NCI-H2171 (cell line): ENCODE measurements around the gene EGLN1.
A peak's percentile ranks its signal among the peaks of the same experiment; 100 is the strongest.
"Not testable (repeated sequence)": the region's sequence is repeated elsewhere in the genome, so short reads cannot be mapped to it uniquely, and the experiment has no call there.

ENCODE experiments used
- DNase-seq: peaks from one replicate; lab custom pipeline; 2025; lab: John Stamatoyannopoulos, UW

The EGLN1 gene

DNA sequence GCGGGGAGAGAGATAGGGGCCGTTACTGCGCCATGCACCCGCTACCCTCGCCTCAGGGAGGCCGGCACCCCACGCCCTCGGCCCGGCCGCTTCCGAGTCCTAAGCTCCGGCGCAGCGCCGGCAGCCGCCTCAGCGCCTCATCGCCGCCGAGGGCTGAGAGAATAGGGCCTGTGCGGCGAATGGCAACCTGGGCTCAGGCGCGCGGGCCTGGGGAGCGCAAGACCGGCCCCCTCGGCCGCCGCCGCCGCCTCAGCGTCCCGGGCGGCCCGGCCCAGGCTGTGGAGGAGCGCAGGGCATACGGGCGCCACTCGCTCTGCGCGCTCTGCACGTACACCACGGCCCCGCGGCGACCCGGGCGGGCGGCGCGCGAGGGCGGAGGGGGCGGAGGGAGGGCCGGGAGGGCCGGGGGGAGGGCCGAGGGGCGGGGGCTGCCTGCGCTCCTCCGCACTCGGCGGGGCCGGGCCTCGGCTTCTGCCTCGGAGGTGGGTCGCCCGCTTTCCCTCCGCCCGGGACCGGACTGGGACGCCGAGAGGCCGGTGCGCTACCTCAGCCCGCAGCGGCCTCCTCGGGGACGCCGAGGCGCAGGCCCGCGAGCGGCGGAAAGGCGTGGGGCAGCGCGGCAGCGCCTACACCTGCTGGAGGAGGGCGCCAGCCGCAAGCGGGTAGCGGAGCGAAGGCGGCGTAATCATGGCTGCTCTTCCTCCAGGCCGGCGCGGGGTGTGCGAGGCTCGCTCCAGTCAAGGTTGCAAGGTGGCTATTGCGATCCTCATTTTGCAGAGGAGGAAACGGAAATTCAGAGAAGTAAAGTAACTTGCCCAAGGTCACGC lies at the start of gene EGLN1:
EGLN1 (minus strand) TSS at position 317 of the 827 bp plus-strand sequence. CDS start 399 bp downstream, outside the sequence.
- DNase-seq = peak; percentile 91

- DNase-seq = not testable (repeated sequence)
Observed at GRCh38 chr1:231471500-231471899, 49.4 kb upstream of the EGLN1 start.

DNA sequence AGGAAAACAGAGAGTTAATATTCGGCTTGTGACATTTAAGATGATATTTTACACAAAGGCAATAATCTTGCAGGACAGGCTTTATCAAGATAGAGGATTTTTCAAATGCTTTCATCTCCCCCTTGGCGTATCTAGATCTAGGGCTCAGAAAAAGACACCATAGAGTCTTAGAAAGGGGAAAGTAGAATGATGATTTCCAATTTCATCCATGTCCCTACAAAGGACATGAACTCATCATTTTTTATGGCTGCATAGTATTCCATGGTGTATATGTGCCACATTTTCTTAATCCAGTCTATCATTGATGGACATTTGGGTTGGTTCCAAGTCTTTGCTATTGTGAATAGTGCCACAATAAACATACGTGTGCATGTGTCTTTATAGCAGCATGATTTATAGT lies 48.9 kb upstream of the EGLN1 start:
- DNase-seq = not testable (repeated sequence)

DNA sequence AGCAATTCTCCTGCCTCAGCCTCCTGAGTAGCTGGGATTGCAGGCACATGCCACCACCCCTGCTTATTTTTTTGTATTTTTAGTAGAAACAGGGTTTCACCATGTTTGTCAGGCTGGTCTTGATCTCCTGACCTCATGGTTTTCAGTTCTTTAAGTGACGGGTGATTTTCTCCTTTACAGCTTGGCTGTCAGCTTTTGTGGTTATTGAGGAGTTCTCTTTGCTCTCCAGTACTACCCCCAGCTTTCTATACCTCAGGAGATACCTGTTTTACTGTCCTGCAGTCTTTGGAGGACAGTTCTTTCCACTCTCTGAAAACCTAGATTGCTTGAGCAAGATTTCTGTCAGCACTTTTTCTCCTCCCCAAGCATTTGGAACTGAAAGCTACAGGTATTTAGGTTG lies 45.9 kb upstream of the EGLN1 start:
- DNase-seq = no peak

DNA sequence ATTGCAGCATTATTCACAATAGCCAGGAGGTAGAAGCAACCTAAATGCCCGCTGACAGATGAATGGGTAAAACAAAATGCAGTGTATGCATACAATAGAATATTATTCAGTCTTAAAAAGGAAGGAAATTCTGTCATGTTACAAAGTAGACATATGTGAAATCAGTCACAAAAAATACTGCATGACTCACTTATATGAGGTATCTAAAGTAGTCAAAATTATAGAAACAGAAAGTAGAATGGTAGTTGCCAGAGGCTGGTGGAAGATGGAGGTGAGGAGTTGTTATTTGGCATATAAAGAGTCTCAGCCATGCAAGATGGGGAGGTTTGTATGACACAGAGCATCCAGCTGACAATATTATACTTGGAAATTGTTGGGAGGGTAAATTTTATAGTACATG lies 43.0 kb upstream of the EGLN1 start:
- no peak for DNase-seq

- no peak for DNase-seq
Observed at GRCh38 chr1:231463541-231463940, 41.5 kb upstream of the EGLN1 start.

DNA sequence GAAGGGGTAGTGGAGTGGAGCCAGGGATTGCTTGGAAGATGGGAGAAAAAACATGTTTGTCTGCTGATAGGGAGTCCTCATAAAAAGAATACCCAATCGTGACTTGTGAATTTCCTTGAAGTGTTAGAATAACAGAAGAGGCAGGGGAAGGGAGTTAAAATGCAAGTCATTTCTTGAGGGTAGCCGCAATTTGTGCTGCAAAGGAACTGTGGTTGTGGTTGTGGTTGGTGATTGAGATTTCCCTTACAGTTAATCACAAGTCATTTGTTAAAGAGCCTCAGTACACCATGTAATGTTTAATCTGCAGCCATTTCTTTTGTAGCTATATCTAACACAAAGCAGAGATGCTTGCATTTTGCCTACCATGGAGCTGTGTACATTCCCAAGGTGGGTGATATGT lies 38.5 kb upstream of the EGLN1 start:
- no peak for DNase-seq

- not testable (repeated sequence) for DNase-seq
Observed at GRCh38 chr1:231459438-231459837, 37.4 kb upstream of the EGLN1 start.

DNA sequence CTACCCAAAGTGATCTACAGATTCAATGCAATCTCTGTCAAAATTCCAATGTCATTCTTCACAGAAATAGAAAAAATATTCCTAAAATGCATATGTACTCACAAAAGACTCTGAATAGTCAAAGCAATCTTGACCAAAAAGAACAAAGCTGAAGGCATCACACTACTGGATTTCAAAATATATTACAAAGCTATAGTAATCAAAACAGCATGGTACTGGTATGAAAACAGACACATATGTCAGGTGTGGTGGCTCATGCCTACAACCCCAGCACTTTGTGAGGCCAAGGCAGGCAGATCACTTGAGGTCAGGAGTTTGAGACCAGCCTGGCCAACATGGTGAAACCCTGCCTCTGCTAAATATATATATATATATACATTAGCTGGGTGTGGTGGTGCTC lies 35.9 kb upstream of the EGLN1 start:
- not testable (repeated sequence) for DNase-seq

- DNase-seq = not testable (repeated sequence)
Observed at GRCh38 chr1:231454133-231454532, 32.0 kb upstream of the EGLN1 start.

DNA sequence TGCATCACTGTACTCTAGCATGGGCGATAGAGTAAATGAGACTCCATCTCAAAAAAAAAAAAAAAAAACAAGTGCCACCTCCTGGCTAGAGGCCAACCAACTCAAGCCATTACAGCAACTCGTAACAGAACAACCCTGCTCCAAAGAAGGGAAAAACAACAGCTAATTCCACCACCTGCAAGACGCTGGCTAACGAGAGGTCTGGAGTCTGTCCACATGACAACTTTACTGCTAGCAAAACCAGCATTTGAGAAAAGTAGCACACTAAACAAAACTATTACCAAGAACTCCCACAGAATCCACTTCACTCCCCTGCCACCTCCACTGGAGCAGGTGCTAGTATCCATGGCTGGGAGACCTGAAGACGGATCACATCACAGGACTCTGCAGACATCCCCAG lies 24.1 kb upstream of the EGLN1 start:
- no peak for DNase-seq

- no peak for DNase-seq
Observed at GRCh38 chr1:231444059-231444458, 22.0 kb upstream of the EGLN1 start.

GRCh38 chr1:231443363-231443762 lies 21.3 kb upstream of the EGLN1 start:
- no peak for DNase-seq

- no peak for DNase-seq
Observed at GRCh38 chr1:231442735-231443134, 20.6 kb upstream of the EGLN1 start.

DNA sequence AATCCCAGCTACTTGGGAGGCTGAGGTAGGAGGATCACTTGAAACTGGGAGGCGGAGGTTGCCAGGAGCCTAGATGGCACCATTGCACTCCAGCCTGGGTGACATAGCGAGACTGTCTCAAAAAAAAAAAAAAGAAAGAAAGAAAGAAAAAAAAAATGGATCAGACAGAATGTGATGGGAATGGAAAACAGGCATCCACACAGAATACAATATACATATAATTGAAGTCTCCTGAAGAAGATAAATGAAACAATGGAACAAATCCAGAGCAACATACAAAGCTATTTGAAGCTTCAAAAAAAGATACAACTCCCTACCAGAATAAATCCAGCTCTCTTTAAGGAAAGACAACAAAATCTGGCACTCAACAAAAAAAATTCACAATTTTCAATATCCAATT lies 10.9 kb upstream of the EGLN1 start:
- DNase-seq = no peak

GRCh38 chr1:231431665-231432415 lies 9.8 kb upstream of the EGLN1 start:
- no peak for DNase-seq

DNA sequence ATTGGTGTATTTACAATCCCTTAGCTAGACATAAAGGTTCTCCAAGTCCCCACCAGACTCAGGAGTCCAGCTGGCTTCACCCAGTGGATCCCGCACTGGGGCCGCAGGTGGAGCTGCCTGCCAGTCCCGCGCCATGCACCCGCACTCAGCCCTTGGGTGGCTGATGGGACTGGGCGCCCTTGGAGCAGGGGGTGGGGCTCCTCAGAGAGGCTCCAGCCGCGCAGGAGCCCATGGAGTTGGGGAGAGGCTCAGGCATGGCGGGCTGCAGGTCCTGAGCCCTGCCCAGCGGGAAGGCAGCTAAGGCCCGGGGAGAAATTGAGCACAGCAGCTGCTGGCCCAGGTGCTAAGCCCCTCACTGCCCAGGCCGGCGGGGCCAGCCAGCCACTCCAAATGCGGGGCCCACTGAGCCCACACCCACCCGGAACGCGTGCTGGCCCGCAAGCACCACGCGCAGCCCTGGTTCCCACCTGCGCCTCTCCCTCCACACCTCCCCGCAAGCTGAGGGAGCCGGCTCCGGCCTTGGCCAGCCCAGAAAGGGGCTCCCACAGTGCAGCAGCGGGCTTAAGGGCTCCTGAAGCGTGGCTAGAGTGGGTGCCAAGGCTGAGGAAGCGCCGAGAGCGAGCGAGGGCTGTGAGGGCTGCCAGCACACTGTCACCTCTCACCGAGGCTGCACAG lies 8.7 kb upstream of the EGLN1 start:
- not testable (repeated sequence) for DNase-seq

DNA sequence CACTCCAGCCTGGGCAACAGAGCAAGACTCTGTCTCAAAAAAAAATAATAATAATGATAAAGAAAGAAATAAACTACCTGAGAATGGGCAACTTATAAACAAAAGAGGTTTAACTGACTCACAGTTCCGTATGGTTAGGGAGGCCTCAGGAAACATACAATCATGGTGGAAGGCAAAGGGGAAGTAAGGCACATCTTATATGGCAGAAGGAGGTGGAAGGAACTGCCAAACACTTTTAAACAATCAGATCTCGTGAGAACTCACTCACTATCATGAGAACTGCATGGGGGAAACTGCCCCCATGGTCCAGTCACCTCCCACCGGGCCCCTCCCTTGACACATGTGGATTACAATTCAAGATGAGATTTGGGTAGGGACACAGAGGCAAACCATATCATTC lies 6.3 kb upstream of the EGLN1 start:
- no peak for DNase-seq

DNA sequence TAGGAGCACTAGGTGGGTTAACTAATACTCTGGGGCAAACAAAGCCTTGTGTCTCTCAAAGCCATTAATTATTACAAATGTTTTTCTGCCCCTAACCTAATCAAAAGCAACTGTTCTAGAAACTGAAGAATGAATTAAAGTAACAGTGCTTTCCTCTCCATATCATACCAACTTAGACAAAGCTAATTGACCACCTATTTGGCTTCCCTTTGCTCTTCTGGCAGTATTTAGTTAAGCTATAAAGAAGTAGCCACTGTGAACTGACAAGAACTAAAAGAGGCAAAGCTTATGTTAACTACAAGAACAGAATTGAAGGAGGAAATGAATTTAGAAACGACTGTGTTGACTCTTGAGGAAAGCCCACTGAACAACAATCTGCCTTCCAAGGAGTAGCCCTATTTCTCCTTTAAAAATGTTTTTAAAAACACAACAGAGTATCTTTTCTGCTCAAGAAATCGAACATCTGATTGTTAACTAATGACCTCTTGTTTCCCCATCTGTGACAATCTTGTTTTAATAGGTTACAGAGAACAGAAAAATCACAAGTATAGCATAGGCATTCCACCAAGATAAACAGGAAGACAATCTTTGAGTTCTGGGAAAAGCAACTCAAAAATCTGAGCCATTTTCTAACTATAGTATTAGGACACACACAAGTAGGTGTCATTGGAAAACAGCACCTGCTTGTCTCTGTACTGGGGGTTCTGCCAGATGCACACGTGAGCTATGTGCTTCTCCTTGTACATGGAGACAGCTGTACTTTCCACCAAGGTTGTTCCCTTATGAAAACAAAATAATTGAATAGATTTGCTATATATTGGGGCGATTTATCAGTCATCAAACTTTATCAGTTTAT lies 3.1 kb upstream of the EGLN1 start:
- DNase-seq = no peak

DNA sequence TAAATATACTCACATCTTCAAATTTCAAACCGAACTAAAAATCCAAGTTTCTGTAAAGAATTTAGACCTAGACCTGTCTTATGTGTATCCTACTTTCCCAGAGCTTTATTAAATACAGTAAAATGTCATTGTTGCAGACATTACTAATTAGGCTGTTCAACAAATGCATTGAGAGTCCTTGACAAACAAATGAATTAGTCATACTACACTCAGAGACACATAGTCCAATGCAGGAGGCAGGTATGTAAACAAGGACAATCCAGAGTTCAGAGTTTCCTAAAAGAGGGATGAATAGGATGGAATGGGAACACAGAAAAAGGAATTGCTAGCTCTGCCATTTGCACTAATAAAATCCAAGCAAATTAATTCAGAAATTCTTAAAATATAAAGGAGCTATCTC lies 1.6 kb upstream of the EGLN1 start:
- DNase-seq = no peak

DNA sequence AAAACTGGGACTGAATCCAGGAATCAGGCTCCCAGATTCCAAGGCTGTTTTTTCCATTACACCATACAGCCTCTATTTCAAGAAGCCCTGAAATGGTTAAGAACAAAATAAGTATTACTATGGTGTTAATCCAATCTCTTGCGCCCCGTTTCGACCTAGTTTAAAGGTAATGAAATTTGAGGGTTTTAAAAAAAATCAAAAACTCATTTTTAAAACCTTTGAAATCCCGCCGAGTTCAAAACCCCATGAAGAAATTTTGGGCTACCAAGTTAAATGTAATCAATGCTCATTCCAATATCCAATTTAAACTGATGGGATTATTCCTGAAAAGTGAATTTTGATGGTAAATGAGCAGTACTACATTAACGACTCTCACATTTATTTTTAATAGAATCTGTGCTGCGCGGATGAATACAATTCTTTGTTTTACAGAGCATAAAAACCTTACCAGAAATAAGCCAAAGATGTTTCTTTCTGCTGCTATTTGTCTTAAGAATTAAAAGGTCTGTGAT lies 767 bp upstream of the EGLN1 start:
- DNase-seq = no peak

GRCh38 chr1:231421546-231421970 lies 529 bp downstream of the EGLN1 start:
- no peak for DNase-seq
